ENCODE data around the gene GCN1. TPM values are rescaled to one million over a fixed set of nuclear protein-coding genes. Genes with fewer than 3 reads are reported as not detected.

The GCN1 gene
- polyA plus RNA-seq, 3 donors = 5.0 to 22.1 (median 8.3) TPM

DNA sequence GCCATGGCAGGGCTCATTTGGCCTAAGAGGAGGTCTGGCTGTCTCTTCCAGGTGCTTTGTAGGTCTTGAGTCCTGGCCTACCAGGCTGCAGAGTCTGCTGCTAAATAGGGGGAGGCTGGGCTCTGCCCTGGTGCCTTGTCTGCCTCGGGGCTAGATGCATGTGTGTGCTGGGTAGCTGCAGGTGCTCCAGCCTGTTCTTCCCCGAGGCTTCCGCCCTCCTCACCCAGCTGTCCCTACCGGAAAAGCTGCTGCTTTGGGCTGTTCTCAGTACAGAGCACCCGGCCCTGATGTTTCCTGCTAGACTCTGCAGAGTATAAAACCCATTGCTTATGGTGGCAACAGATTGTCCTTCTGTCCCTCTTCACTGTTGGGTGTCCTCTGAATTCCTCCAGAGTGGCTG, 115.6 kb downstream of the GCN1 start:
- peaks cover 0 to 2% (median 0%) of the 10 kb centered on the region in 7 donors for H3K9me3 Mint-ChIP-seq
- peaks cover 0 to 6% (median 3%) of the 10 kb centered on the region in 3 donors for H3K27me3 Mint-ChIP-seq (ENCODE audit: low read depth in 3 of 3)
- Histone ChIP-seq H3K36me3 (replicated peaks in 1 of 2; ENCODE audit: control insufficient read depth in 1 of 2, insufficient read depth in 2 of 2, low read length in 2 of 2) (no peaks in the 10 kb centered on the region), H3K79me2 (ENCODE audit: insufficient read depth, low read length) (no peaks in the 10 kb centered on the region), H3K9ac (ENCODE audit: insufficient read depth, low read length, poor library complexity, severe bottlenecking) (no peak overlapping the region), H2AFZ (ENCODE audit: insufficient read depth, low read depth, low read length, poor library complexity, severe bottlenecking) (no peak overlapping the region), H3K4me3 (replicated peaks in 1 of 3; ENCODE audit: low read depth in 2 of 3, low read length in 3 of 3) (no peak overlapping the region), H4K20me1 (ENCODE audit: insufficient read depth, low read length) (no peaks in the 10 kb centered on the region), H3K4me1 (ENCODE audit: control insufficient read depth in 1 of 2, insufficient read depth in 2 of 2, low read length in 2 of 2) (peaks cover 0 to 3% of the 10 kb centered on the region in 2 donors), H3K27me3 (ENCODE audit: control insufficient read depth in 2 of 2, insufficient read depth in 2 of 2, low read length in 2 of 2) (no peaks in the 10 kb centered on the region), H3K9me3 (replicated peaks in 1 of 2; ENCODE audit: control insufficient read depth in 1 of 2, insufficient read depth in 1 of 2, low read length in 2 of 2) (no peaks in the 10 kb centered on the region), H3K4me2 (replicated peaks; ENCODE audit: extremely low read depth, low read length, poor library complexity, severe bottlenecking) (no peak overlapping the region), H3K27ac (ENCODE audit: low read depth in 1 of 2, low read length in 2 of 2) (no peak overlapping the region)
- no peak overlapping the region for H3K4me3 Mint-ChIP-seq
- H3K27ac Mint-ChIP-seq = no peak overlapping the region
- no peak for DNase-seq
- peaks cover 7% of the 10 kb centered on the region for H3K4me1 Mint-ChIP-seq
- TF ChIP-seq, protein P1, sequence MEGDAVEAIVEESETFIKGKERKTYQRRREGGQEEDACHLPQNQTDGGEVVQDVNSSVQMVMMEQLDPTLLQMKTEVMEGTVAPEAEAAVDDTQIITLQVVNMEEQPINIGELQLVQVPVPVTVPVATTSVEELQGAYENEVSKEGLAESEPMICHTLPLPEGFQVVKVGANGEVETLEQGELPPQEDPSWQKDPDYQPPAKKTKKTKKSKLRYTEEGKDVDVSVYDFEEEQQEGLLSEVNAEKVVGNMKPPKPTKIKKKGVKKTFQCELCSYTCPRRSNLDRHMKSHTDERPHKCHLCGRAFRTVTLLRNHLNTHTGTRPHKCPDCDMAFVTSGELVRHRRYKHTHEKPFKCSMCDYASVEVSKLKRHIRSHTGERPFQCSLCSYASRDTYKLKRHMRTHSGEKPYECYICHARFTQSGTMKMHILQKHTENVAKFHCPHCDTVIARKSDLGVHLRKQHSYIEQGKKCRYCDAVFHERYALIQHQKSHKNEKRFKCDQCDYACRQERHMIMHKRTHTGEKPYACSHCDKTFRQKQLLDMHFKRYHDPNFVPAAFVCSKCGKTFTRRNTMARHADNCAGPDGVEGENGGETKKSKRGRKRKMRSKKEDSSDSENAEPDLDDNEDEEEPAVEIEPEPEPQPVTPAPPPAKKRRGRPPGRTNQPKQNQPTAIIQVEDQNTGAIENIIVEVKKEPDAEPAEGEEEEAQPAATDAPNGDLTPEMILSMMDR (IDR thresholded peaks at IDR 0.05) = no peak
- no peaks in the 10 kb centered on the region for H3K36me3 Mint-ChIP-seq
- 84% methylated on average over 4 of the region's 5 CpGs for WGBS (ENCODE audit: insufficient coverage)
- intact Hi-C loops (cut with micrococcal nuclease) = no loop called here

DNA sequence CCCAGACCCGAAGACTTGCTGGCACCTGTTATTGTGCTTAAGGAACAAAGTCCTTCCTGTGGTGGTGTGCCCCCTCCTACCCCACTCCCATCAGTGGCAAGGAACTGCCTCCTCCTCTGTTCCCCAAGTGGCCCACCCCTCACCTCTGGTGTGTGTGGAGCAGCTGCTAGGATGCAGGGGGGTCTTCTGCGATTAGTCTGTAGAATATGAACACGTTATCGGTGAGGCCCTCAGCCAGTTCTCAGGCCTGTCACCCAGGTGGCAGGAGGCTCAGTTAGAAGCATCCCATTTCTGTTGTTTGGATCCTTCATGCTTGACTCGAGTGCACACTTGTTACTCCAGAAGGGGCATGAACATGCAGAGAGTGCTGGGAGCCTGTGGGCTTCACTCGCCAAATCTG, 117.3 kb downstream of the GCN1 start:
- Histone ChIP-seq H3K9ac (ENCODE audit: insufficient read depth, low read length, poor library complexity, severe bottlenecking) (no peak overlapping the region), H3K27me3 (ENCODE audit: control insufficient read depth in 2 of 2, insufficient read depth in 2 of 2, low read length in 2 of 2) (no peaks in the 10 kb centered on the region), H3K9me3 (replicated peaks in 1 of 2; ENCODE audit: control insufficient read depth in 1 of 2, insufficient read depth in 1 of 2, low read length in 2 of 2) (no peaks in the 10 kb centered on the region), H3K27ac (ENCODE audit: low read depth in 1 of 2, low read length in 2 of 2) (no peak overlapping the region), H2AFZ (ENCODE audit: insufficient read depth, low read depth, low read length, poor library complexity, severe bottlenecking) (no peak overlapping the region), H3K4me3 (replicated peaks in 1 of 3; ENCODE audit: low read depth in 2 of 3, low read length in 3 of 3) (no peak overlapping the region), H3K79me2 (ENCODE audit: insufficient read depth, low read length) (no peaks in the 10 kb centered on the region), H4K20me1 (ENCODE audit: insufficient read depth, low read length) (no peaks in the 10 kb centered on the region), H3K4me1 (ENCODE audit: control insufficient read depth in 1 of 2, insufficient read depth in 2 of 2, low read length in 2 of 2) (peaks cover 0 to 3% of the 10 kb centered on the region in 2 donors), H3K36me3 (replicated peaks in 1 of 2; ENCODE audit: control insufficient read depth in 1 of 2, insufficient read depth in 2 of 2, low read length in 2 of 2) (no peaks in the 10 kb centered on the region), H3K4me2 (replicated peaks; ENCODE audit: extremely low read depth, low read length, poor library complexity, severe bottlenecking) (no peak overlapping the region)
- Mint-ChIP-seq H3K36me3 (no peaks in the 10 kb centered on the region), H3K4me1 (peaks cover 7% of the 10 kb centered on the region), H3K4me3 (no peak overlapping the region), H3K27me3 (ENCODE audit: low read depth in 3 of 3) (peaks cover 0 to 6% (median 3%) of the 10 kb centered on the region in 3 donors), H3K27ac (no peak overlapping the region), H3K9me3 (peaks cover 0 to 2% (median 0%) of the 10 kb centered on the region in 7 donors)
- intact Hi-C loops (cut with micrococcal nuclease) = no loop called here
- 86% methylated on average over 5 of the region's 6 CpGs for WGBS (ENCODE audit: insufficient coverage)
- TF ChIP-seq, protein P1 (IDR thresholded peaks at IDR 0.05) = no peak
- no peak for DNase-seq

Small RNAs within 50 kb of the gene (small RNA-seq; reads per million reads assigned to genes)
- gene MIR4498 (ENCODE audit: insufficient read length, low read depth) = not detected

Other genes starting within 250 kb of the GCN1 start
- gene BICDL1, start 205.5 kb downstream of the GCN1 start, polyA plus RNA-seq = under 1 TPM in 1 of 3 donors, not detected in 2; 0.13 TPM
- gene RAB35, start 78.0 kb downstream of the GCN1 start, polyA plus RNA-seq = 10 to 100 TPM; 20.4 to 27.3 (median 21.6) TPM
- gene RPLP0, start 6.4 kb upstream of the GCN1 start, polyA plus RNA-seq = 1,000 to 10,000 TPM in 1 of 3 donors, 100 to 1,000 TPM in 2; 650 to 1,928 (median 651) TPM
- 100 to 1,000 TPM in 1 of 3 donors, 10 to 100 TPM in 2; 62.5 to 106 (median 98.4) TPM for gene PXN, start 71.0 kb upstream of the GCN1 start, polyA plus RNA-seq
- gene RNU4-2, start 97.2 kb upstream of the GCN1 start, polyA plus RNA-seq = 10 to 100 TPM in 1 of 3 donors, not detected in 2; 52.3 TPM
- gene RNU4-1, start 98.5 kb upstream of the GCN1 start, polyA plus RNA-seq = not detected
- under 1 TPM; 0.30 to 0.72 (median 0.53) TPM for gene SIRT4, start 107.6 kb upstream of the GCN1 start, polyA plus RNA-seq
- gene PLA2G1B, start 133.1 kb upstream of the GCN1 start, polyA plus RNA-seq = not detected
- gene MSI1, start 174.4 kb upstream of the GCN1 start, polyA plus RNA-seq = not detected
- 100 to 1,000 TPM; 345 to 924 (median 901) TPM for gene COX6A1, start 243.4 kb upstream of the GCN1 start, polyA plus RNA-seq